SH-SY5Y (cell line): ENCODE results near the gene SMOC1.

Experiments
- GATA2 ChIP-seq: IDR thresholded peaks from 2 replicates; pipeline ENCODE4 v1.6.1; 2011; ENCODE audit warnings: mild to moderate bottlenecking, low read depth, low read length
- GATA3 ChIP-seq: IDR thresholded peaks from 2 replicates; pipeline ENCODE4 v1.6.1; 2011; ENCODE audit warnings: low read depth, mild to moderate bottlenecking, low read length, moderate library complexity

- TF ChIP-seq GATA2: no peak
- TF ChIP-seq GATA3: no peak
Observed at GRCh38 chr14:69968681-69969080, 89.5 kb downstream of the SMOC1 start.
